Measurements from ENCODE around the gene HNRNPH3. TPM values are rescaled to one million over a fixed set of nuclear protein-coding genes. Genes with fewer than 3 reads are reported as not detected.
A peak's percentile ranks its signal among the peaks of the same experiment; 100 is the strongest.

The HNRNPH3 gene
- total RNA-seq, 1 experiment from 2014 or later: 143 TPM

GRCh38 chr10:68302871-68303270 lies 29.0 kb upstream of the HNRNPH3 start:
- intact Hi-C loops (cut with micrococcal nuclease; ENCODE audit: unreplicated experiment) (loop anchor here (5.0 to 10.0 kb wide), 2 partner anchors 91 to 218 kb away; no protein-coding TSS in a partner anchor), in situ Hi-C loops (cut with HindIII; ENCODE audit: low pct_unique_long_range_greater_than_20kb, low sequenced_read_pairs) (no loop called here)
- Histone ChIP-seq H3K9me3 (ENCODE audit: control insufficient read depth, insufficient read depth, low read depth, low read length) (no peaks in the 10 kb centered on the region), H3K4me3 (ENCODE audit: low read depth in 2 of 2, low read length in 2 of 2) (no peak overlapping the region), H3K27me3 (ENCODE audit: control insufficient read depth, insufficient read depth, low read length) (no peaks in the 10 kb centered on the region), H3K27ac (ENCODE audit: low read length) (no peak overlapping the region), H3K36me3 (ENCODE audit: control insufficient read depth, insufficient read depth, low read length) (no peaks in the 10 kb centered on the region), H3K4me1 (ENCODE audit: control insufficient read depth, insufficient read depth, low read length) (peaks cover 13% of the 10 kb centered on the region; the same call in 1 of the 2 replicates)
- ATAC-seq: no peak
- POLR2A ChIA-PET: interaction anchor here (0.6 kb wide), 1 partner anchor 196 kb away, joined by 9 read pairs; no protein-coding TSS in a partner anchor
- BruUV-seq (replicated peaks): no TSS peak
- TF ChIP-seq, protein P1, sequence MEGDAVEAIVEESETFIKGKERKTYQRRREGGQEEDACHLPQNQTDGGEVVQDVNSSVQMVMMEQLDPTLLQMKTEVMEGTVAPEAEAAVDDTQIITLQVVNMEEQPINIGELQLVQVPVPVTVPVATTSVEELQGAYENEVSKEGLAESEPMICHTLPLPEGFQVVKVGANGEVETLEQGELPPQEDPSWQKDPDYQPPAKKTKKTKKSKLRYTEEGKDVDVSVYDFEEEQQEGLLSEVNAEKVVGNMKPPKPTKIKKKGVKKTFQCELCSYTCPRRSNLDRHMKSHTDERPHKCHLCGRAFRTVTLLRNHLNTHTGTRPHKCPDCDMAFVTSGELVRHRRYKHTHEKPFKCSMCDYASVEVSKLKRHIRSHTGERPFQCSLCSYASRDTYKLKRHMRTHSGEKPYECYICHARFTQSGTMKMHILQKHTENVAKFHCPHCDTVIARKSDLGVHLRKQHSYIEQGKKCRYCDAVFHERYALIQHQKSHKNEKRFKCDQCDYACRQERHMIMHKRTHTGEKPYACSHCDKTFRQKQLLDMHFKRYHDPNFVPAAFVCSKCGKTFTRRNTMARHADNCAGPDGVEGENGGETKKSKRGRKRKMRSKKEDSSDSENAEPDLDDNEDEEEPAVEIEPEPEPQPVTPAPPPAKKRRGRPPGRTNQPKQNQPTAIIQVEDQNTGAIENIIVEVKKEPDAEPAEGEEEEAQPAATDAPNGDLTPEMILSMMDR (IDR thresholded peaks at IDR 0.05): no peak
- no peak for TF ChIP-seq TCF7L2 (IDR thresholded peaks at IDR 0.05; ENCODE audit: low read depth, low read length)
- no peak for TF ChIP-seq REST (IDR thresholded peaks at IDR 0.05; ENCODE audit: insufficient read depth in 1 of 2, low read depth in 2 of 2, low read length in 1 of 2)
- TF ChIP-seq SIN3A (IDR thresholded peaks at IDR 0.05; ENCODE audit: borderline replicate concordance, insufficient read depth, low read depth, low read length): no peak
- TF ChIP-seq POLR2AphosphoS5 (IDR thresholded peaks at IDR 0.05; ENCODE audit: low read depth, low read length): no peak
- DNase-seq (ENCODE audit: low read depth, low spot score): no peak
- CTCF ChIA-PET: interaction anchor here (0.6 to 3.0 kb wide), 4 partner anchors 16 to 351 kb away, joined by 4 to 30 read pairs (median 5); no protein-coding TSS in a partner anchor

DNA sequence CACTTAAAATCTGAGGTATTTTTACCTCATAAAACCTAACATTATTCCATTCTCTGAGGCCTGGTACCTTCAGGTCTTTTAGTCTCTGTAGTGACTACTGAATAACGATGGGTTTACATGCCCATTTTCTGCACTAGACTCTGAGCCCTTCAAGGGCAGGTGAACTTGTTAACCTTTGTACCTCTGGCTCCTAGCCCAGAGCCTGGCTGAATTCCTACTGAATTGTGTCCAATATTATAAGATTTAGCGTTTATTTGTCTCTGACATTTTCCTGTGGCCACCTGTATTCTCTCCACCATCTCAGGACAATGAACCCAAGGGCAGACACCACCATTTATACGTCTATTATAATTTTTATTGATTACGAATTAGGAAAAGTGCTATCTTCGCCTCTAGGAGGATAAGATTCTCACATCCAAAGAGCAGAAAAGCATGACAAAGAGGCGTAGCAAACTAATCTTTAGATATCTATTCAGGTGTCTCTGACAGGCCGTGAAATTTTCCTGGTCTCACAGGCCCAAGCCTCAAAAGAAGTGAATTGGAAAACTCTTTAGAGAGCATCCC lies 27.9 kb upstream of the HNRNPH3 start:
- ATAC-seq: no peak
- ChIA-PET POLR2A (no interaction called here), CTCF (interaction anchor here (3.0 kb wide), 1 partner anchor 91 kb away, joined by 30 read pairs; no protein-coding TSS in a partner anchor)
- no peaks in the 10 kb centered on the region for H3K36me3 ChIP-seq (ENCODE audit: control insufficient read depth, insufficient read depth, low read length)
- H3K27ac ChIP-seq (ENCODE audit: low read length): peak overlapping the region; percentile 13; the same call in 1 of the 2 replicates
- no peak for DNase-seq (ENCODE audit: low read depth, low spot score)
- H3K9me3 ChIP-seq (ENCODE audit: control insufficient read depth, insufficient read depth, low read depth, low read length): no peaks in the 10 kb centered on the region
- H3K4me3 ChIP-seq (ENCODE audit: low read depth in 2 of 2, low read length in 2 of 2): no peak overlapping the region
- BruUV-seq (replicated peaks): no TSS peak
- peaks cover 13% of the 10 kb centered on the region; the same call in 1 of the 2 replicates for H3K4me1 ChIP-seq (ENCODE audit: control insufficient read depth, insufficient read depth, low read length)
- intact Hi-C loops (cut with micrococcal nuclease; ENCODE audit: unreplicated experiment) (loop anchor here (5.0 to 10.0 kb wide), 2 partner anchors 92 to 219 kb away; no protein-coding TSS in a partner anchor), in situ Hi-C loops (cut with HindIII; ENCODE audit: low pct_unique_long_range_greater_than_20kb, low sequenced_read_pairs) (no loop called here)
- H3K27me3 ChIP-seq (ENCODE audit: control insufficient read depth, insufficient read depth, low read length): no peaks in the 10 kb centered on the region
- TF ChIP-seq, protein P1 (IDR thresholded peaks at IDR 0.05): no peak
- TF ChIP-seq REST (IDR thresholded peaks at IDR 0.05; ENCODE audit: insufficient read depth in 1 of 2, low read depth in 2 of 2, low read length in 1 of 2) (no peak), SIN3A (IDR thresholded peaks at IDR 0.05; ENCODE audit: borderline replicate concordance, insufficient read depth, low read depth, low read length) (no peak), TCF7L2 (IDR thresholded peaks at IDR 0.05; ENCODE audit: low read depth, low read length) (no peak), POLR2AphosphoS5 (IDR thresholded peaks at IDR 0.05; ENCODE audit: low read depth, low read length) (no peak)

Data from Panc1 (cell line).